GM23338 (cell line): ENCODE data around the gene KRT15. TPM values are rescaled to one million over a fixed set of nuclear protein-coding genes. Genes with fewer than 3 reads are reported as not detected.

ENCODE experiments used
- ATAC-seq: fragments of 200-7000 bp; cut with Tn5 transposase; 3 replicates; pipeline ENCODE4 v1.9.1; 2020
- DNase-seq: peaks from one replicate; pipeline ENCODE4 v3.0.0-alpha.2; 2015; ENCODE audit warnings: low spot score
- H2AFZ ChIP-seq: fragments of 200-600 bp; sonication (generic); 2 replicates; pipeline ENCODE4 v1.8.0; 2016; ENCODE audit warnings: antibody characterized with exemption, mild to moderate bottlenecking, moderate library complexity
- H3F3A ChIP-seq: fragments of 200-600 bp; sonication (generic); replicated peaks from 2 replicates; pipeline ENCODE4 v1.8.0; 2017; ENCODE audit warnings: antibody characterized with exemption, mixed run types, low read depth
- H3K27ac ChIP-seq: fragments of 200-600 bp; sonication (generic); 2 replicates; pipeline ENCODE4 v1.6.1; 2016; ENCODE audit warnings: low read depth
- H3K27me3 ChIP-seq: fragments of 200-600 bp; sonication (generic); 2 replicates; pipeline ENCODE4 v1.8.0; 2016; ENCODE audit warnings: mild to moderate bottlenecking, mixed run types, moderate library complexity; ENCODE audit not compliant: insufficient read depth
- H3K36me3 ChIP-seq: fragments of 200-600 bp; sonication (generic); 2 replicates; pipeline ENCODE4 v1.8.0; 2016; ENCODE audit warnings: mild to moderate bottlenecking; ENCODE audit not compliant: insufficient read depth
- H3K4me1 ChIP-seq: fragments of 200-600 bp; sonication (generic); 2 replicates; pipeline ENCODE4 v1.8.0; 2016; ENCODE audit warnings: mild to moderate bottlenecking, moderate library complexity; ENCODE audit not compliant: insufficient read depth
- H3K4me2 ChIP-seq: fragments of 200-600 bp; sonication (generic); 2 replicates; pipeline ENCODE4 v1.7.1; 2017; ENCODE audit warnings: mixed run types
- H3K4me3 ChIP-seq: fragments of 200-600 bp; sonication (generic); 2 replicates; pipeline ENCODE4 v1.6.1; 2016; ENCODE audit warnings: mixed run types
- H3K79me2 ChIP-seq: fragments of 200-600 bp; sonication (generic); replicated peaks from 2 replicates; pipeline ENCODE4 v1.8.0; 2017; ENCODE audit warnings: mild to moderate bottlenecking; ENCODE audit not compliant: insufficient read depth
- H3K9me2 ChIP-seq: fragments of 200-600 bp; sonication (generic); 2 replicates; pipeline ENCODE4 v1.8.0; 2017; ENCODE audit not compliant: insufficient read depth
- H4K20me1 ChIP-seq: fragments of 200-600 bp; sonication (generic); replicated peaks from 2 replicates; pipeline ENCODE4 v1.8.0; 2017; ENCODE audit warnings: mild to moderate bottlenecking; ENCODE audit not compliant: insufficient read depth
- H3K27ac Mint-ChIP-seq: 2 replicates; pipeline ENCODE4 v1.8.0; 2020; ENCODE audit warnings: inconsistent platforms, mild to moderate bottlenecking, moderate library complexity, mixed read lengths
- H3K27me3 Mint-ChIP-seq: 3 replicates; pipeline ENCODE4 v1.8.0; 2022; ENCODE audit warnings: low read depth, mild to moderate bottlenecking, moderate library complexity, mixed read lengths, inconsistent platforms; ENCODE audit not compliant: insufficient read depth, poor library complexity
- H3K36me3 Mint-ChIP-seq: 3 replicates; pipeline ENCODE4 v1.8.0; 2021; ENCODE audit warnings: low read depth, mild to moderate bottlenecking, inconsistent platforms, moderate library complexity, mixed read lengths
- H3K4me1 Mint-ChIP-seq: 3 replicates; pipeline ENCODE4 v1.8.0; 2020; ENCODE audit warnings: mild to moderate bottlenecking, inconsistent platforms, mixed read lengths
- H3K4me3 Mint-ChIP-seq: 3 replicates; pipeline ENCODE4 v1.8.0; 2021; ENCODE audit warnings: moderate library complexity, mild to moderate bottlenecking, inconsistent platforms, mixed read lengths
- H3K9me3 Mint-ChIP-seq: 3 replicates; pipeline ENCODE4 v1.8.0; 2020; ENCODE audit warnings: moderate library complexity, mild to moderate bottlenecking, inconsistent platforms, mixed read lengths
- CREB1 ChIP-seq: fragments of 250-450 bp; sonication (Bioruptor Pico); IDR thresholded peaks from 2 replicates; pipeline ENCODE4 v1.5.0; 2020; ENCODE audit warnings: low read depth, mild to moderate bottlenecking, moderate library complexity
- EZH2 ChIP-seq: fragments of 200-600 bp; sonication (generic); IDR thresholded peaks from one replicate; pipeline ENCODE4 v1.8.0; 2017; ENCODE audit warnings: antibody characterized with exemption, mild to moderate bottlenecking, low read depth; ENCODE audit not compliant: unreplicated experiment
- EZH2phosphoT487 ChIP-seq: fragments of 200-600 bp; sonication (generic); IDR thresholded peaks from one replicate; pipeline ENCODE4 v1.8.1; 2018; ENCODE audit warnings: antibody characterized with exemption; ENCODE audit not compliant: unreplicated experiment
- JUNB ChIP-seq: IDR thresholded peaks from one replicate; pipeline ENCODE4 v1.6.1; 2016; ENCODE audit warnings: antibody characterized with exemption; ENCODE audit not compliant: unreplicated experiment
- NANOG ChIP-seq: IDR thresholded peaks from 2 replicates; pipeline ENCODE4 v1.6.1; 2016; ENCODE audit warnings: antibody characterized with exemption, borderline replicate concordance
- POLR2AphosphoS5 ChIP-seq: IDR thresholded peaks from 2 replicates; pipeline ENCODE4 v1.6.1; 2016; ENCODE audit warnings: antibody characterized with exemption, low read depth
- STAT1 ChIP-seq: IDR thresholded peaks from one replicate; pipeline ENCODE4 v1.6.1; 2016; ENCODE audit warnings: antibody characterized with exemption; ENCODE audit not compliant: unreplicated experiment
- ZNF114 ChIP-seq: fragments of 250-450 bp; sonication (Bioruptor Pico); IDR thresholded peaks from 2 replicates; pipeline ENCODE4 v1.5.0; 2020; ENCODE audit warnings: mild to moderate bottlenecking, moderate library complexity
- ZNF331 ChIP-seq: fragments of 250-450 bp; sonication (Bioruptor Pico); IDR thresholded peaks from 2 replicates; pipeline ENCODE4 v1.5.0; 2020; ENCODE audit warnings: low read depth, mild to moderate bottlenecking, moderate library complexity
- polyA plus RNA-seq: library from polyadenylated mRNA; unstranded; fragments of >200 nt; fragmentation: Nextera tagmentation; extraction: Ambion mirVana; gene quantifications from 2 replicates; pipeline ENCODE4 v1.2.1, GENCODE V29; 2016
- total RNA-seq: library from RNA; depleted of rRNA; stranded (reverse); fragments of >200 nt; shearing (Covaris generic); gene quantifications from 2 replicates; pipeline ENCODE4 v1.2.3, GENCODE V29; 2014
- TF ChIP-seq, protein P1 (sequence below): fragments of 250-450 bp; sonication (Bioruptor Pico); IDR thresholded peaks from 2 replicates; pipeline ENCODE4 v1.5.0; 2020; ENCODE audit warnings: mild to moderate bottlenecking, moderate library complexity
- TF ChIP-seq, protein P2 (sequence below): IDR thresholded peaks from 2 replicates; pipeline ENCODE4 v1.6.1; 2016; ENCODE audit warnings: antibody characterized with exemption
- TF ChIP-seq, protein P3 (sequence below), 2 experiments: fragments of 200-600 bp in 1 of 2; sonication (generic) in 1 of 2; conservative IDR thresholded peaks; 2 replicates each; pipeline versions ENCODE4 v1.5.1 to v1.6.1; 2016 to 2017; ENCODE audit warnings: antibody characterized with exemption in 2 of 2, low read depth in 2 of 2, mild to moderate bottlenecking in 2 of 2, moderate library complexity in 1 of 2
- TF ChIP-seq, protein P4 (sequence below): IDR thresholded peaks from one replicate; pipeline ENCODE4 v1.6.1; 2018; ENCODE audit warnings: antibody characterized with exemption; ENCODE audit not compliant: unreplicated experiment

The KRT15 gene
- total and polyA plus RNA-seq, 2 experiments from 2014 or later: 0.03 TPM; not detected in 1

DNA sequence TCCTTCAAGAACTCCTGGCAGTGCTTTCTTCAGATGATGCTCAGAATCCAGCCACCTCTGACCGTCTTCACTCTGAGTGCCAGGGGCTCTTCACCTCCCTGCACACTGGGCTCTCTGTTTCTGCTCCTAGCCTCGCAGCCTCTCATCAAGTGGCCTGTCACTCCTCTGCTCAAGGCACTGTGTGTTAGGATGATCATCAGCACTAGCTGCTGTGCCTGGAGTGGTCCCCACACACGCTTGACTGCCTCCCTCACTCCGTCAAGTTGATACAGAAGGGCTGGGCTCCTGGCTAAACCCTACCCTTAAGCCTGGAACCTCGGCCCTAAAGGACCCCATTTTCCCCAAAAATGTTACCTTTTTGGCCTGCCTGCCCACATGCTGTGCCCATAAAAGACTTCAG, 37.6 kb upstream of the KRT15 start:
- H2AFZ ChIP-seq: no peak overlapping the region
- Mint-ChIP-seq H3K27ac (no peak overlapping the region), H3K36me3 (no peaks in the 10 kb centered on the region), H3K4me3 (no peak overlapping the region), H3K9me3 (no peaks in the 10 kb centered on the region), H3K27me3 (peaks cover 18% of the 10 kb centered on the region), H3K4me1 (peaks cover 8% of the 10 kb centered on the region)
- no peaks in the 10 kb centered on the region for H3K36me3 ChIP-seq
- DNase-seq (no peak), ATAC-seq (no peak)
- H3F3A ChIP-seq: no peaks in the 10 kb centered on the region
- H3K4me3 ChIP-seq: no peak overlapping the region
- no peaks in the 10 kb centered on the region for H3K9me2 ChIP-seq
- no peak overlapping the region for H3K4me2 ChIP-seq
- no peaks in the 10 kb centered on the region for H4K20me1 ChIP-seq
- TF ChIP-seq EZH2 (no peak), ZNF114 (CRISPR knock-in tag) (no peak), JUNB (no peak), NANOG (no peak), POLR2AphosphoS5 (no peak), STAT1 (no peak), ZNF331 (no peak), EZH2phosphoT487 (no peak), CREB1 (CRISPR knock-in tag) (no peak)
- TF ChIP-seq, protein P1, sequence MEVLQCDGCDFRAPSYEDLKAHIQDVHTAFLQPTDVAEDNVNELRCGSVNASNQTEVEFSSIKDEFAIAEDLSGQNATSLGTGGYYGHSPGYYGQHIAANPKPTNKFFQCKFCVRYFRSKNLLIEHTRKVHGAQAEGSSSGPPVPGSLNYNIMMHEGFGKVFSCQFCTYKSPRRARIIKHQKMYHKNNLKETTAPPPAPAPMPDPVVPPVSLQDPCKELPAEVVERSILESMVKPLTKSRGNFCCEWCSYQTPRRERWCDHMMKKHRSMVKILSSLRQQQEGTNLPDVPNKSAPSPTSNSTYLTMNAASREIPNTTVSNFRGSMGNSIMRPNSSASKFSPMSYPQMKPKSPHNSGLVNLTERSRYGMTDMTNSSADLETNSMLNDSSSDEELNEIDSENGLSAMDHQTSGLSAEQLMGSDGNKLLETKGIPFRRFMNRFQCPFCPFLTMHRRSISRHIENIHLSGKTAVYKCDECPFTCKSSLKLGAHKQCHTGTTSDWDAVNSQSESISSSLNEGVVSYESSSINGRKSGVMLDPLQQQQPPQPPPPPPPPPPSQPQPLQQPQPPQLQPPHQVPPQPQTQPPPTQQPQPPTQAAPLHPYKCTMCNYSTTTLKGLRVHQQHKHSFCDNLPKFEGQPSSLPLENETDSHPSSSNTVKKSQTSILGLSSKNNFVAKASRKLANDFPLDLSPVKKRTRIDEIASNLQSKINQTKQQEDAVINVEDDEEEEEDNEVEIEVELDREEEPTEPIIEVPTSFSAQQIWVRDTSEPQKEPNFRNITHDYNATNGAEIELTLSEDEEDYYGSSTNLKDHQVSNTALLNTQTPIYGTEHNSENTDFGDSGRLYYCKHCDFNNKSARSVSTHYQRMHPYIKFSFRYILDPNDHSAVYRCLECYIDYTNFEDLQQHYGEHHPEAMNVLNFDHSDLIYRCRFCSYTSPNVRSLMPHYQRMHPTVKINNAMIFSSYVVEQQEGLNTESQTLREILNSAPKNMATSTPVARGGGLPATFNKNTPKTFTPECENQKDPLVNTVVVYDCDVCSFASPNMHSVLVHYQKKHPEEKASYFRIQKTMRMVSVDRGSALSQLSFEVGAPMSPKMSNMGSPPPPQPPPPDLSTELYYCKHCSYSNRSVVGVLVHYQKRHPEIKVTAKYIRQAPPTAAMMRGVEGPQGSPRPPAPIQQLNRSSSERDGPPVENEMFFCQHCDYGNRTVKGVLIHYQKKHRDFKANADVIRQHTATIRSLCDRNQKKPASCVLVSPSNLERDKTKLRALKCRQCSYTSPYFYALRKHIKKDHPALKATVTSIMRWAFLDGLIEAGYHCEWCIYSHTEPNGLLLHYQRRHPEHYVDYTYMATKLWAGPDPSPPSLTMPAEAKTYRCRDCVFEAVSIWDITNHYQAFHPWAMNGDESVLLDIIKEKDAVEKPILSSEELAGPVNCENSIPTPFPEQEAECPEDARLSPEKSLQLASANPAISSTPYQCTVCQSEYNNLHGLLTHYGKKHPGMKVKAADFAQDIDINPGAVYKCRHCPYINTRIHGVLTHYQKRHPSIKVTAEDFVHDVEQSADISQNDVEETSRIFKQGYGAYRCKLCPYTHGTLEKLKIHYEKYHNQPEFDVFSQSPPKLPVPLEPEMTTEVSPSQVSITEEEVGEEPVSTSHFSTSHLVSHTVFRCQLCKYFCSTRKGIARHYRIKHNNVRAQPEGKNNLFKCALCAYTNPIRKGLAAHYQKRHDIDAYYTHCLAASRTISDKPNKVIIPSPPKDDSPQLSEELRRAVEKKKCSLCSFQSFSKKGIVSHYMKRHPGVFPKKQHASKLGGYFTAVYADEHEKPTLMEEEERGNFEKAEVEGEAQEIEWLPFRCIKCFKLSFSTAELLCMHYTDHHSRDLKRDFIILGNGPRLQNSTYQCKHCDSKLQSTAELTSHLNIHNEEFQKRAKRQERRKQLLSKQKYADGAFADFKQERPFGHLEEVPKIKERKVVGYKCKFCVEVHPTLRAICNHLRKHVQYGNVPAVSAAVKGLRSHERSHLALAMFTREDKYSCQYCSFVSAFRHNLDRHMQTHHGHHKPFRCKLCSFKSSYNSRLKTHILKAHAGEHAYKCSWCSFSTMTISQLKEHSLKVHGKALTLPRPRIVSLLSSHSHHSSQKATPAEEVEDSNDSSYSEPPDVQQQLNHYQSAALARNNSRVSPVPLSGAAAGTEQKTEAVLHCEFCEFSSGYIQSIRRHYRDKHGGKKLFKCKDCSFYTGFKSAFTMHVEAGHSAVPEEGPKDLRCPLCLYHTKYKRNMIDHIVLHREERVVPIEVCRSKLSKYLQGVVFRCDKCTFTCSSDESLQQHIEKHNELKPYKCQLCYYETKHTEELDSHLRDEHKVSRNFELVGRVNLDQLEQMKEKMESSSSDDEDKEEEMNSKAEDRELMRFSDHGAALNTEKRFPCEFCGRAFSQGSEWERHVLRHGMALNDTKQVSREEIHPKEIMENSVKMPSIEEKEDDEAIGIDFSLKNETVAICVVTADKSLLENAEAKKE (CRISPR knock-in tag): no peak
- TF ChIP-seq, protein P2, sequence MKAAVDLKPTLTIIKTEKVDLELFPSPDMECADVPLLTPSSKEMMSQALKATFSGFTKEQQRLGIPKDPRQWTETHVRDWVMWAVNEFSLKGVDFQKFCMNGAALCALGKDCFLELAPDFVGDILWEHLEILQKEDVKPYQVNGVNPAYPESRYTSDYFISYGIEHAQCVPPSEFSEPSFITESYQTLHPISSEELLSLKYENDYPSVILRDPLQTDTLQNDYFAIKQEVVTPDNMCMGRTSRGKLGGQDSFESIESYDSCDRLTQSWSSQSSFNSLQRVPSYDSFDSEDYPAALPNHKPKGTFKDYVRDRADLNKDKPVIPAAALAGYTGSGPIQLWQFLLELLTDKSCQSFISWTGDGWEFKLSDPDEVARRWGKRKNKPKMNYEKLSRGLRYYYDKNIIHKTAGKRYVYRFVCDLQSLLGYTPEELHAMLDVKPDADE: no peak
- TF ChIP-seq, protein P3, sequence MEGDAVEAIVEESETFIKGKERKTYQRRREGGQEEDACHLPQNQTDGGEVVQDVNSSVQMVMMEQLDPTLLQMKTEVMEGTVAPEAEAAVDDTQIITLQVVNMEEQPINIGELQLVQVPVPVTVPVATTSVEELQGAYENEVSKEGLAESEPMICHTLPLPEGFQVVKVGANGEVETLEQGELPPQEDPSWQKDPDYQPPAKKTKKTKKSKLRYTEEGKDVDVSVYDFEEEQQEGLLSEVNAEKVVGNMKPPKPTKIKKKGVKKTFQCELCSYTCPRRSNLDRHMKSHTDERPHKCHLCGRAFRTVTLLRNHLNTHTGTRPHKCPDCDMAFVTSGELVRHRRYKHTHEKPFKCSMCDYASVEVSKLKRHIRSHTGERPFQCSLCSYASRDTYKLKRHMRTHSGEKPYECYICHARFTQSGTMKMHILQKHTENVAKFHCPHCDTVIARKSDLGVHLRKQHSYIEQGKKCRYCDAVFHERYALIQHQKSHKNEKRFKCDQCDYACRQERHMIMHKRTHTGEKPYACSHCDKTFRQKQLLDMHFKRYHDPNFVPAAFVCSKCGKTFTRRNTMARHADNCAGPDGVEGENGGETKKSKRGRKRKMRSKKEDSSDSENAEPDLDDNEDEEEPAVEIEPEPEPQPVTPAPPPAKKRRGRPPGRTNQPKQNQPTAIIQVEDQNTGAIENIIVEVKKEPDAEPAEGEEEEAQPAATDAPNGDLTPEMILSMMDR (conservative IDR thresholded peaks at IDR 0.05; ENCODE audit: low read depth in 2 of 2): no peak
- TF ChIP-seq, protein P4, sequence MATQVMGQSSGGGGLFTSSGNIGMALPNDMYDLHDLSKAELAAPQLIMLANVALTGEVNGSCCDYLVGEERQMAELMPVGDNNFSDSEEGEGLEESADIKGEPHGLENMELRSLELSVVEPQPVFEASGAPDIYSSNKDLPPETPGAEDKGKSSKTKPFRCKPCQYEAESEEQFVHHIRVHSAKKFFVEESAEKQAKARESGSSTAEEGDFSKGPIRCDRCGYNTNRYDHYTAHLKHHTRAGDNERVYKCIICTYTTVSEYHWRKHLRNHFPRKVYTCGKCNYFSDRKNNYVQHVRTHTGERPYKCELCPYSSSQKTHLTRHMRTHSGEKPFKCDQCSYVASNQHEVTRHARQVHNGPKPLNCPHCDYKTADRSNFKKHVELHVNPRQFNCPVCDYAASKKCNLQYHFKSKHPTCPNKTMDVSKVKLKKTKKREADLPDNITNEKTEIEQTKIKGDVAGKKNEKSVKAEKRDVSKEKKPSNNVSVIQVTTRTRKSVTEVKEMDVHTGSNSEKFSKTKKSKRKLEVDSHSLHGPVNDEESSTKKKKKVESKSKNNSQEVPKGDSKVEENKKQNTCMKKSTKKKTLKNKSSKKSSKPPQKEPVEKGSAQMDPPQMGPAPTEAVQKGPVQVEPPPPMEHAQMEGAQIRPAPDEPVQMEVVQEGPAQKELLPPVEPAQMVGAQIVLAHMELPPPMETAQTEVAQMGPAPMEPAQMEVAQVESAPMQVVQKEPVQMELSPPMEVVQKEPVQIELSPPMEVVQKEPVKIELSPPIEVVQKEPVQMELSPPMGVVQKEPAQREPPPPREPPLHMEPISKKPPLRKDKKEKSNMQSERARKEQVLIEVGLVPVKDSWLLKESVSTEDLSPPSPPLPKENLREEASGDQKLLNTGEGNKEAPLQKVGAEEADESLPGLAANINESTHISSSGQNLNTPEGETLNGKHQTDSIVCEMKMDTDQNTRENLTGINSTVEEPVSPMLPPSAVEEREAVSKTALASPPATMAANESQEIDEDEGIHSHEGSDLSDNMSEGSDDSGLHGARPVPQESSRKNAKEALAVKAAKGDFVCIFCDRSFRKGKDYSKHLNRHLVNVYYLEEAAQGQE: no peak
- H3K27ac ChIP-seq: no peak overlapping the region
- H3K79me2 ChIP-seq: no peaks in the 10 kb centered on the region
- H3K4me1 ChIP-seq: no peaks in the 10 kb centered on the region; the same call in none of the 2 replicates
- no peaks in the 10 kb centered on the region for H3K27me3 ChIP-seq
